GM18499 (cell line): ENCODE measurements around the gene MBNL2.

Experiments used
- ATAC-seq: cut with Tn5 transposase; IDR thresholded peaks from one replicate; pipeline ENCODE4 v1.9.1; 2021; ENCODE audit warnings: moderate number of reproducible peaks; ENCODE audit not compliant: insufficient read depth, unreplicated experiment

Gene MBNL2

GRCh38 chr13:97231118-97231828, 9.1 kb downstream of the MBNL2 start:
- no peak for ATAC-seq

DNA sequence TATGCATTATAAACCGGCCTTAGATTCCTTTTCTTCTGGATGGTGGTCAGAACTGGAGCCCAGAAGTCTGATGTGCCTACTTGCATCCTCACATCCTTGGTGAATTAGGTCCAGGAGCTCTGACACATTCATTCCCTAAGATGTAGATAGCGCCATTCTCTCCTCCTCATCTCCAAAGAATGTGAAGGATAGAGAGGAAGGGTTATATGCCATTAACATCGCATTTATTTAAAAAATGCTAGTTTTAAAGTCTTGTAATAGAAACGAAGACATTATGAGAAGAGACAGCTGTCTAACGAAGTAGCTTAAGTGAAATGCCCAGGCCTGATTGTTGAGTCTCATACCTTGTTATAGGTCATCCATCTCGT, 9.7 kb downstream of the MBNL2 start:
- no peak for ATAC-seq

- no peak for ATAC-seq
Observed at GRCh38 chr13:97233499-97233898, 11.4 kb downstream of the MBNL2 start.

- ATAC-seq = no peak
Observed at GRCh38 chr13:97234236-97234635, 12.1 kb downstream of the MBNL2 start.

DNA sequence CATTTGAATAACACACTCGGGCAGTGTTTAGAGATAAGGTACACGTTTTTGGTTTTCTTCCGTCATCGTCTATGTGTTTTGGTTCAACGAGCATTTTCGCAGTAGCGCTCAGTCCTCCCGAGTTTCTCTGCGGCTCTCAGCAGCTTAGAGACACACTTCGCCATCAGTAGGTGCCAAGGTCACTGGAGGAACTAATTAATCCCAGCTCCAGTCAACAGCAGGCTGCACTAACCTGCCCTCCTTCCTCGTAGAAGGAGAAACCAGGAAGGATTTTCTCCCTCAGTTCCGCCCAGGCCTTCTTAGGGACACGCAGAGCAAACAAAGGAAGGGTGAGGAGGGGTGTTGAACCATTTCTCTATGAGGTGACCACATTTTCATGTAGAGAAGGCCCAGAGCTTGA, 12.6 kb downstream of the MBNL2 start:
- ATAC-seq = no peak

- no peak for ATAC-seq
Observed at GRCh38 chr13:97235549-97236231, 13.6 kb downstream of the MBNL2 start.

DNA sequence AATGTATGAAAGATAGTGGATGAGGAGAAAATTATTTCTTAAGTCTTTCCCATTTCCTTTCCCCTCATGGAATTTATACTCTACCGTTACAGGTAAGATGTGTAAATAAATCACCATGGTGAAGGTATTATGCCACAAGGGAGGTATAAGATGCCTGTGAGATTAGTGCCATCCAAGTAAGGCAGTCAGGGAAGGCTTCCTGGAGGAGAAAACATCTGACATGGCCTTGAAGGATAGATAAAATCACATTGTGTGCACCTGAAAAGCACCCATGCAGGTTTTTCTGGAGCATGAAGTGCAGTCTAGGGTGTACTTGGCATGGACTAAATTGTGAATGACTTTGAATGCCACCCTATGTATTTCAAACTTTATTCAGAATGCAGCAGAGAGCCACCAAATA, 15.3 kb downstream of the MBNL2 start:
- ATAC-seq = no peak

GRCh38 chr13:97238432-97238831, 16.3 kb downstream of the MBNL2 start:
- ATAC-seq = no peak

DNA sequence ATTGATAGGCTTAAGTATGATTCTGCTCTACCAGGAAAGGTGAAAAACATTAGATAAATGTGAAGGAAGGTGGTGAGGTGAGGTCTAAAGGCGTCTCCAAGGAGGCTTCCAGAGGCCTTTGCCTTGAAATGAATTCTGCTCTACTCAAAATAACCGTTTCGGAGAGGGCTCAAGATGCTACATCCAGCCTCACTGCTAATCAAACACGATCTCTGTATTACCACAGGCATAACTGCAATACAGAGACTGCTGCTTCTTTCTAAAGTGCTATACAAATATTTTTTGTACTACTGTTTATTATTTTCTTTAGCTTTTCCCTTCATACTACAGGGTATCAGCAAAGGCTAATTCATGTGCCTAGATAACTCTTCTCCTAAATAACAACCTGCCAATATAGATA, 16.8 kb downstream of the MBNL2 start:
- no peak for ATAC-seq

GRCh38 chr13:97239306-97239705, 17.2 kb downstream of the MBNL2 start:
- no peak for ATAC-seq

GRCh38 chr13:97239943-97240787, 18.0 kb downstream of the MBNL2 start:
- no peak for ATAC-seq

GRCh38 chr13:97240788-97241734, 18.9 kb downstream of the MBNL2 start:
- no peak for ATAC-seq

GRCh38 chr13:97241761-97242160, 19.6 kb downstream of the MBNL2 start:
- ATAC-seq = no peak

DNA sequence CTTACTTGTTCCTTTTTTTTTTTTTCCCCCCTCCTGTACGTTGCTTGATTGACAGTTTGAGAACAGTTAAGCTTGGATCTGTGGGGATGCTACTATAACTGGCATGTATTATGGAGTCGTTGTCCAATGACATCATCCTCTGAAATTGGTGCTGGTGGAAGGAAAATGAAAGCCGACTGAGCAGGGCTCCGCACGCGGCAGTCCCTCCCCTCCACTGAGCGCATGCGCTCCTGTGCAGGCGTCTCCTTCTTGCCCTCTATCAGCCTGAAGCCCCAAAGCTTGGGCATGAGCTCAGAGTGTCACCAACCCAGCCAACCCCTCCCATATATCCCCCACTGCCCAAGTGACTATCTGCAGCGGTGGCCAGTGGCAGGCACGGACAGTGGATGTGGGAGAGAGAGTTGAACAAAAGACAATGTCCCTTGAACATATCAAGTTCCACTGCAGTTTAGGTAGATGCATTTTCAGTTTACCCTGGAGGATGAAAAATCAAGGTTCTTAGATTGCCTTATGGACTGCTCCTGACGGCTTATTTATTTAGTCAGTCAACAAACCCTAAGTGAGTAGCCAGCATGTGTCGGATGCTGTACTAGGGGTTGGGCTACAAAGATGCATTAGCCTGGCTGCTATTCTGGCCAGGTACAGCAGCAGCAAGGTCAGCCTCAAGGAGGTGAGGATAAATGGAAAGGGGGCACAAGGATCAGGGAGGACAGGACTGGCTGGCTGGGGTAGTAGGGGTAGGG, 20.8 kb downstream of the MBNL2 start:
- no peak for ATAC-seq

GRCh38 chr13:97243915-97244781, 22.0 kb downstream of the MBNL2 start:
- ATAC-seq = no peak

DNA sequence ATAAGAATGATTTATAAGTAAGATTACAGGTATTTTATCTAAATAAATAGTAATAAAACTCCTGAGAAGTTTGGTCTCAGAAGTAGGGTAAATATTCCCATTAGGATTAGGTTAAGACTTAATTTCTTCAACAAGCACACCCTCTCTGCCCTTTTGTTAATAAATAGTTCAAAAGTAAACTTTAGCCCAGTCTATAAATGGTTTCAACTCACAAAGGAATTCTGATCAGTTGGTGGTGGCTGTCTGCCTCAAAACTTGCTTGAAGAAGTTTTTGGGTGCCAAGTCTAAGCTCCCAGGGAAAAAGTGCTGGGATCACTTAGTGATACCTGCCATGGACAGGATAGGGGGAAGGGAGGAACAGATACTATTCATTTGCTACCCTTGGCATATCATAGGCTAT, 22.9 kb downstream of the MBNL2 start:
- no peak for ATAC-seq

DNA sequence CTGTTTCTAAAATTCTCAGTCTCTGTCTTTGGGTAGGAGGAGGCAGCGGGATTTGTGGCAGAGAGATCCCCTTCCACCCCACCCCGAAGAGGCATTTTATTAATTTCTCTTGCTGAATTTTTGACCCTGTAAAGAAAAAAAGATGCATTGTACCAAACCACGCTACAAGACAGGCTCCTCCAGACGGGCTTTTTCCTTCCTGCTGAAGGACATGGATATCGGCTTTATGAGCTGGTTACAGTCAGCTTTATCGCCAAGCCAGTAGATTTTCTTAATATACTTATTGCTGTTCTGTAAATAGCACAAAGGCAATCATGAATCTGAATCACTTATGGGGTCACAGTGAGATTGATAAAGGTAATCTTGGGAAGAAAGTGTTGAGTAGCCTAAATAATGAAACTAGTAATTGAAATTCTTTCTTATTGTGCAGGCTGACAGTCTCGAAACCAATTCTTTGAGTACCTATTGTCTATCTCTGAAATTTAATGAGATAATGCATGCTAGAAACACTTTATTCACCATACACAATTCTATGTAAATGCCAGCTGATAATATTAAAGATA, 24.5 kb downstream of the MBNL2 start:
- no peak for ATAC-seq

DNA sequence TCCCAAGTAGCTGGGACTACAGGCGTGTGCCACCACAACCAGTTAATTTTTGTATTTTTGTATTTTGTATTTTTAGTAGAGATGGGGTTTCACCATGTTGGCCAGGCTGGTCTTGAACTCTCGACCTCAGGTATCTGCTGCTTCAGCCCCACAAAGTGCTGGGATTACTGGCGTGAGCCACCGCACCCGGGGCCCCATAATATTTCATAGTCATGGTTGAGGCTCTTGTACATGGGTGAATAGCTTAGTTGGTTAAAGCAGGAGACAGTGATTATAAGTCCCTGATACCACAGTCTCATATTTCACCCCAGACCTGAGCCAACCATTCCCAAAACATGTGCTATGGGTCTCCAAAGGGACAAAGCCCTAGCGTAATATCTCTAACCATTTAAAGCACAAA, 26.1 kb downstream of the MBNL2 start:
- no peak for ATAC-seq
